OCI-LY1 (cell line): ENCODE measurements around the gene ZNRD2.

Experiments
- CTCF ChIP-seq: fragments of 200-600 bp; sonication (generic), shearing (Covaris generic); IDR thresholded peaks from 2 replicates; pipeline ENCODE4 v1.5.1; 2017; ENCODE audit warnings: mild to moderate bottlenecking, antibody characterized with exemption, low read length, moderate library complexity, mixed read lengths
- EZH2 ChIP-seq: fragments of 200-600 bp; sonication (generic), shearing (Covaris generic); IDR thresholded peaks from 2 replicates; pipeline ENCODE4 v1.8.0; 2017; ENCODE audit warnings: borderline replicate concordance, mixed run types, mild to moderate bottlenecking, antibody characterized with exemption, low read length, moderate library complexity, mixed read lengths

GRCh38 chr11:65620666-65621065, 50.4 kb downstream of the ZNRD2 start:
- TF ChIP-seq CTCF (no peak), EZH2 (no peak)
